Ishikawa (cell line): ENCODE results near the gene LAGE3.

Experiments used
- CEBPB ChIP-seq: IDR thresholded peaks from 2 replicates; pipeline ENCODE4 v1.6.1; 2012
- CREB1 ChIP-seq: IDR thresholded peaks from 2 replicates; pipeline ENCODE4 v1.6.1; 2012; ENCODE audit warnings: low read depth
- EGR1 ChIP-seq: IDR thresholded peaks from 2 replicates; pipeline ENCODE4 v1.6.1; 2012
- EP300 ChIP-seq: IDR thresholded peaks from 2 replicates; pipeline ENCODE4 v1.6.1; 2012; ENCODE audit warnings: borderline replicate concordance
- FOXM1 ChIP-seq: IDR thresholded peaks from 2 replicates; pipeline ENCODE4 v1.6.1; 2012; ENCODE audit warnings: low read depth, borderline replicate concordance
- MAX ChIP-seq: IDR thresholded peaks from 2 replicates; pipeline ENCODE4 v1.6.1; 2012
- NFIC ChIP-seq: IDR thresholded peaks from 2 replicates; pipeline ENCODE4 v1.6.1; 2012
- RAD21 ChIP-seq: IDR thresholded peaks from 2 replicates; pipeline ENCODE4 v1.6.1; 2012; ENCODE audit warnings: low read depth
- REST ChIP-seq: IDR thresholded peaks from 2 replicates; pipeline ENCODE4 v1.6.1; 2012; ENCODE audit warnings: low read depth, mild to moderate bottlenecking
- TAF1 ChIP-seq: IDR thresholded peaks from 2 replicates; pipeline ENCODE4 v1.6.1; 2012; ENCODE audit warnings: low read depth, mild to moderate bottlenecking
- TCF12 ChIP-seq: IDR thresholded peaks from 2 replicates; pipeline ENCODE4 v1.6.1; 2012; ENCODE audit warnings: low read depth
- TEAD4 ChIP-seq: IDR thresholded peaks from 2 replicates; pipeline ENCODE4 v1.6.1; 2012
- USF1 ChIP-seq: IDR thresholded peaks from 2 replicates; pipeline ENCODE4 v1.6.1; 2012
- YY1 ChIP-seq: IDR thresholded peaks from 2 replicates; pipeline ENCODE4 v1.6.1; 2012; ENCODE audit warnings: low read depth
- ZBTB7A ChIP-seq: IDR thresholded peaks from 2 replicates; pipeline ENCODE4 v1.6.1; 2012; ENCODE audit warnings: low read depth

The LAGE3 gene

GRCh38 chrX:154467556-154467955 lies 11.5 kb downstream of the LAGE3 start:
- TF ChIP-seq EP300 (no peak), REST (no peak), USF1 (no peak), CREB1 (no peak), FOXM1 (no peak), TAF1 (no peak), TEAD4 (no peak), MAX (no peak), NFIC (no peak), CEBPB (no peak), EGR1 (no peak), TCF12 (no peak), YY1 (no peak), RAD21 (no peak), ZBTB7A (no peak)

GRCh38 chrX:154466907-154467306 lies 12.2 kb downstream of the LAGE3 start:
- TF ChIP-seq EP300 (no peak), RAD21 (no peak), TCF12 (no peak), USF1 (no peak), NFIC (no peak), YY1 (no peak), FOXM1 (no peak), EGR1 (no peak), TAF1 (no peak), ZBTB7A (no peak), TEAD4 (no peak), MAX (no peak), REST (no peak), CEBPB (no peak), CREB1 (no peak)

- no peak for TF ChIP-seq USF1
- TF ChIP-seq MAX = no peak
- TF ChIP-seq FOXM1 = no peak
- TF ChIP-seq TAF1 = no peak
These were observed 13.0 kb downstream of the LAGE3 start for GRCh38 chrX:154466036-154466435.

- TF ChIP-seq RAD21 (no peak), EP300 (no peak), TCF12 (no peak), EGR1 (no peak), USF1 (no peak), CEBPB (no peak), TEAD4 (no peak), FOXM1 (no peak)
These were observed 13.5 kb downstream of the LAGE3 start for GRCh38 chrX:154465601-154466000.

- TF ChIP-seq EP300 (no peak), NFIC (no peak), ZBTB7A (no peak), REST (no peak), TAF1 (no peak), TEAD4 (no peak), TCF12 (no peak), FOXM1 (no peak), CREB1 (no peak), YY1 (no peak), CEBPB (no peak), USF1 (no peak), EGR1 (no peak)
These were observed 14.2 kb downstream of the LAGE3 start for GRCh38 chrX:154464806-154465365.
